22Rv1 (cell line): ENCODE measurements around the gene AHRR.

Source experiments
- H3K27ac ChIP-seq: fragments of 450-650 bp; 2 replicates; pipeline ENCODE4 v1.5.1; 2017
- ZFX ChIP-seq: fragments of 450-650 bp; IDR thresholded peaks from 2 replicates; pipeline ENCODE4 v1.6.1; 2017; ENCODE audit warnings: antibody characterized with exemption, borderline replicate concordance
- TF ChIP-seq, protein P1 (sequence below): fragments of 450-650 bp; IDR thresholded peaks from 2 replicates; pipeline ENCODE4 v1.5.1; 2017; ENCODE audit warnings: mild to moderate bottlenecking

The AHRR gene

DNA sequence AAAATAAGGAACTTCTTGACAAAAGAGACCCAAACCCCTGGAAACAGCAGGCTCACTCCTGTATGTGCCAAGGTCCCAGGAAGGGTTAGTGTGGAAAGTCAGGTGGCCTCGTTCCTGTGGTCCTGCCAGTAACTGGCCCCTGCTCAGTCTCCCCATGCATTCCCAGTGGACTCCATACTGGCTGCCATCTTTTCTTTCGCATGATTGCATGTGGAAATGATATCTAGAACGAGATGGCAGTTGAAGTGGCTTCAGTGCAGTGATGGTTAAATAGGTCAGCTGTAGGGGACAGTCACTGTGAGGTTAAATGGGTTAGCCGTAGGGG is 30.4 kb downstream of the AHRR start:
- H3K27ac ChIP-seq: no peak overlapping the region
- TF ChIP-seq, protein P1, sequence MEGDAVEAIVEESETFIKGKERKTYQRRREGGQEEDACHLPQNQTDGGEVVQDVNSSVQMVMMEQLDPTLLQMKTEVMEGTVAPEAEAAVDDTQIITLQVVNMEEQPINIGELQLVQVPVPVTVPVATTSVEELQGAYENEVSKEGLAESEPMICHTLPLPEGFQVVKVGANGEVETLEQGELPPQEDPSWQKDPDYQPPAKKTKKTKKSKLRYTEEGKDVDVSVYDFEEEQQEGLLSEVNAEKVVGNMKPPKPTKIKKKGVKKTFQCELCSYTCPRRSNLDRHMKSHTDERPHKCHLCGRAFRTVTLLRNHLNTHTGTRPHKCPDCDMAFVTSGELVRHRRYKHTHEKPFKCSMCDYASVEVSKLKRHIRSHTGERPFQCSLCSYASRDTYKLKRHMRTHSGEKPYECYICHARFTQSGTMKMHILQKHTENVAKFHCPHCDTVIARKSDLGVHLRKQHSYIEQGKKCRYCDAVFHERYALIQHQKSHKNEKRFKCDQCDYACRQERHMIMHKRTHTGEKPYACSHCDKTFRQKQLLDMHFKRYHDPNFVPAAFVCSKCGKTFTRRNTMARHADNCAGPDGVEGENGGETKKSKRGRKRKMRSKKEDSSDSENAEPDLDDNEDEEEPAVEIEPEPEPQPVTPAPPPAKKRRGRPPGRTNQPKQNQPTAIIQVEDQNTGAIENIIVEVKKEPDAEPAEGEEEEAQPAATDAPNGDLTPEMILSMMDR: no peak
- no peak for TF ChIP-seq ZFX

GRCh38 chr5:352639-353611 is 31.4 kb downstream of the AHRR start:
- no peak for TF ChIP-seq ZFX
- TF ChIP-seq, protein P1: no peak
- no peak overlapping the region for H3K27ac ChIP-seq

- H3K27ac ChIP-seq: no peak overlapping the region
- TF ChIP-seq, protein P1: no peak
- TF ChIP-seq ZFX: no peak
Measured at GRCh38 chr5:353612-354580, 32.4 kb downstream of the AHRR start.

DNA sequence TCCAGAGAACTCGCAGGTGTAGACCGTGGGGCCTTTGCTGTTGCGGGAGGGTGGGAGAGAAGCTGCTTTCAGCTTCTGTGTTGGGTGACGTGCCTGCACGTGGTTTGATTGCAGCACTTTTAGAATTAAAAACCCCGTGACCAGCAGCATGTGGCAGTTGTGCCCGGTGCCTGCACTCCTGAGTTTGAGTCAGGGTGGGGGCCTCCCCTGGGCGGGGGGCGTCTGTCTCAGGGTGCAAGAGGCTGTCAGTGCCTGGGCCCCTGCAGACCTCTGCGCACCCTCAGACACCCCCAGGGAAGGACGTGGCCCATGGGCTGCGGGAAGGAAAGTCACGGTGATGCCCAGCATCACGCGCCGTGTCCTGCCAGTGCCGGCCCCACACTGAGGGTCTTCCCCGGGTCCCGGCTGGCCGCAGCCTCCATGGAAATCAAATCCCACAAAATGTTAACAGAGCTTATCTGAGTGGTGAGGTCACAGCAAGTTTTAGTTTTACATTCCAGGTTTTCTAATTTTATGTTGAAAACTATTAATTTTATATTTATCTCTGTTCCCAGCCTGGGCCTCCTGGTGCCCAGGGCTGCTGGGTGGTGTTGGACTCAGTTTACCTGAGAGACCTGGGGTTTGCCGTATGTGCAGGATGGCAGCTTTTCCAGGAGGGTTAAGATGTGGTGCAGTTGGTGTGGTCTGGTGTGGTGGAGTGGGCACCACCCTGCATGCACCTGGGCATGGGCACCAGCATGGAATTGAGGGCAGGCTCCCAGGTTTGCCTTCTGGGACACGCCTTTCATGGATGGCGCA is 33.3 kb downstream of the AHRR start:
- TF ChIP-seq, protein P1: no peak
- TF ChIP-seq ZFX: no peak
- no peak overlapping the region for H3K27ac ChIP-seq

DNA sequence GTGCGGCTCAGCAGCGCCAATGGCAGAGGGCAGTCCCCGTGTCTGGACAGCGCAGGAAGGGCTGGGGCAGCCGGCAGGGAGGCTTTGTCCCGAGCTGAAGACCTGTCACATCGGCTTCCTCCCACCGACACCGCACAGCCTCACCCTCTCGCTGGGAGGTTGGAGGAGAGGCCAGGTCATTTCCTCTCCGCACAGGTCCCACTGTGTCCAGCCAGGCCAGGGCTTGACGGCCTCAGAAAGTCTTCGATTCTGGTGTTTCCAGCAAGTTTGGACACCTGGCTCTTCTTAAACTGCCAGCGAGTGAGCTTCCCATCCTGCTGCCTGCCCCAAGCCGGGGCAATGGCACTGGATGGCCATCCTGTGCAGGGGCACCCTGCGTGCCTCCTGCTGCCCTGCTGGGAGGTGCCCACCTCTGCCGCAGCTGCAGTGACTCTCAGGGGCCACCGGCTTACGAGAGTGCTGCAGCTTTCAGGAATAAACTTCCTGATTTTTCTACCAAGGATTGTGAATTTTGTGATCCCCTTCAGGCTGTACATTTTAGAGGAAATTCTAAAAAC is 33.9 kb downstream of the AHRR start:
- no peak overlapping the region for H3K27ac ChIP-seq
- no peak for TF ChIP-seq ZFX
- TF ChIP-seq, protein P1: no peak

GRCh38 chr5:355958-356357 is 34.4 kb downstream of the AHRR start:
- H3K27ac ChIP-seq: no peak overlapping the region
- TF ChIP-seq, protein P1: no peak
